ENCODE measurements around the gene USP48.

DNA sequence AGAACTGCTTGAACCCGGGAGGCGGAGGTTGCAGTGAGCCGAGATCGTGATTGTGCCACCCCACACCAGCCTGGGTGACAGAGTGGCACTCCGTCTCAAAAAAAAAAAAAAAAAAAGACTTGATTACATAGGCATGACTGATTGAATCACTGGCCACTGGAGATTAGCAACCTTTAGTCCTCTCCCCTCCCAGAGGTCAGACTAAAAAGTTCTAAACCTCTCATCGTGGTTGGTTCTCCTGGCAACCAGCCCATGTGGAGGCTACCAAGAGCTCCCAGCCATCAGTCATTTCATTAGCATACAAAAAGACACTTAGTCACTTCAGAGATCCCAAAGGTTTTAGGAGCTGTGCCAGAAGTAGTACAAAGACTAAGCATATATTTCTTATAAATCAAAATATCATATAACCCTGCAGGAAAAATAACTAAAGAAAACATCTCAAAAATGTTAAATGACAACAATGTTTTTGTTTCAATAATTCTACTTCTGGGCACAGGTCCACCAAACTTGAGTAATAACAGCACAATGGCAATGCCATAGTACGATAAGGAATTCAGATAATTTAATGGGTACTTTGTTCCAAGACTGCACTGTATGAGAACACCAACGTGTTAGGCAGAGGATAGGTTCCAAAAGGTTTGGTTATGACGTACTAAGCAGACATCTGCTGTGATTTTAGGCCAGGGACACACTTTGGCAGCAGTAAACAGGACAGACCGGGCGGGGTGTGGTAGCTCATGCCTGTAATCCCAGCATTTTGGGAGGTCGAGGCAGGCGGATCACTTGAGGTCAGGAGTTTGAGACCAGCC lies 18.1 kb downstream of the USP48 start:
- TF ChIP-seq, protein P1, sequence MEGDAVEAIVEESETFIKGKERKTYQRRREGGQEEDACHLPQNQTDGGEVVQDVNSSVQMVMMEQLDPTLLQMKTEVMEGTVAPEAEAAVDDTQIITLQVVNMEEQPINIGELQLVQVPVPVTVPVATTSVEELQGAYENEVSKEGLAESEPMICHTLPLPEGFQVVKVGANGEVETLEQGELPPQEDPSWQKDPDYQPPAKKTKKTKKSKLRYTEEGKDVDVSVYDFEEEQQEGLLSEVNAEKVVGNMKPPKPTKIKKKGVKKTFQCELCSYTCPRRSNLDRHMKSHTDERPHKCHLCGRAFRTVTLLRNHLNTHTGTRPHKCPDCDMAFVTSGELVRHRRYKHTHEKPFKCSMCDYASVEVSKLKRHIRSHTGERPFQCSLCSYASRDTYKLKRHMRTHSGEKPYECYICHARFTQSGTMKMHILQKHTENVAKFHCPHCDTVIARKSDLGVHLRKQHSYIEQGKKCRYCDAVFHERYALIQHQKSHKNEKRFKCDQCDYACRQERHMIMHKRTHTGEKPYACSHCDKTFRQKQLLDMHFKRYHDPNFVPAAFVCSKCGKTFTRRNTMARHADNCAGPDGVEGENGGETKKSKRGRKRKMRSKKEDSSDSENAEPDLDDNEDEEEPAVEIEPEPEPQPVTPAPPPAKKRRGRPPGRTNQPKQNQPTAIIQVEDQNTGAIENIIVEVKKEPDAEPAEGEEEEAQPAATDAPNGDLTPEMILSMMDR (IDR thresholded peaks at IDR 0.05), result no peak
- no peak for TF ChIP-seq POLR2A (IDR thresholded peaks at IDR 0.05)
